Uterus (tissue), 2 donors: ENCODE data around the gene PTGIS.
A peak's percentile ranks its signal among the peaks of the same experiment; 100 is the strongest.

Experiments used
- CTCF ChIP-seq, 4 experiments: fragments of 200-600 bp in 2 of 4; fragments of 450-650 bp in 2 of 4; sonication (generic) in 2 of 4; IDR thresholded peaks; one replicate each; pipeline ENCODE4 v1.5.1; 2016 to 2019; ENCODE audit warnings: antibody characterized with exemption in 4 of 4, mild to moderate bottlenecking in 2 of 4, moderate library complexity in 1 of 4
- POLR2A ChIP-seq, 2 donors: fragments of 450-650 bp; IDR thresholded peaks; one replicate each; pipeline ENCODE4 v1.6.1; 2016; ENCODE audit warnings: antibody characterized with exemption in 2 of 2, mild to moderate bottlenecking in 1 of 2, moderate library complexity in 1 of 2

- TF ChIP-seq CTCF (IDR thresholded peaks at IDR 0.05) (peak; percentile 87 to 97 (median 92)), POLR2A (IDR thresholded peaks at IDR 0.05) (no peak)
These were observed 26.0 kb downstream of the PTGIS start for GRCh38 chr20:49541733-49542513.
